AG09309 (cell line): ENCODE data around the gene DHX35.

ENCODE experiments used
- DNase-seq: peaks from one replicate; pipeline ENCODE4 v3.0.0-alpha.2; 2010; ENCODE audit warnings: low read depth
- H3K4me3 ChIP-seq: 2 replicates; pipeline ENCODE4 v1.5.1; 2011; ENCODE audit warnings: mild to moderate bottlenecking, low read depth, low read length, moderate library complexity; ENCODE audit not compliant: control insufficient read depth
- TF ChIP-seq, protein P1 (sequence below): IDR thresholded peaks from 2 replicates; pipeline ENCODE4 v1.5.1; 2011; ENCODE audit warnings: mild to moderate bottlenecking, low read depth, low read length, inconsistent platforms; ENCODE audit not compliant: insufficient read depth, control insufficient read depth; ENCODE audit errors: missing control alignments

The DHX35 gene

DNA sequence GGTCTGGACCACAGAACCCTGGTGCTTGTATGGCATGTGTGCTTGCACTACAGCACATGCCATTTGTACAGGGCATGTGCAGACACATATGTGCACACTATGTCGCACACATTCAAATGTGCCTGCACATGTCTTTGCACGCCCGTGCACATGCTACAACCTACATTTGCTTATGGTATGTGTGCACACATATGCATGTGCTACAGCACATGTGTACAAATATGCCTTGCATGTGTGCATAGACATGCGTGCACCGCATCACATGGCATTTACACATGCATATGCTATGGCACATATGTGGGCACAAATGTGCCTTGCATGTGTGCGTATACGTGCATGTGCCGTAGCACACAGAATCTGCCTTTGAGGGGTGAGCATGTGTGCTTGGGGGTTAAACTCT, 90.5 kb downstream of the DHX35 start:
- DNase-seq, result no peak
- TF ChIP-seq, protein P1, sequence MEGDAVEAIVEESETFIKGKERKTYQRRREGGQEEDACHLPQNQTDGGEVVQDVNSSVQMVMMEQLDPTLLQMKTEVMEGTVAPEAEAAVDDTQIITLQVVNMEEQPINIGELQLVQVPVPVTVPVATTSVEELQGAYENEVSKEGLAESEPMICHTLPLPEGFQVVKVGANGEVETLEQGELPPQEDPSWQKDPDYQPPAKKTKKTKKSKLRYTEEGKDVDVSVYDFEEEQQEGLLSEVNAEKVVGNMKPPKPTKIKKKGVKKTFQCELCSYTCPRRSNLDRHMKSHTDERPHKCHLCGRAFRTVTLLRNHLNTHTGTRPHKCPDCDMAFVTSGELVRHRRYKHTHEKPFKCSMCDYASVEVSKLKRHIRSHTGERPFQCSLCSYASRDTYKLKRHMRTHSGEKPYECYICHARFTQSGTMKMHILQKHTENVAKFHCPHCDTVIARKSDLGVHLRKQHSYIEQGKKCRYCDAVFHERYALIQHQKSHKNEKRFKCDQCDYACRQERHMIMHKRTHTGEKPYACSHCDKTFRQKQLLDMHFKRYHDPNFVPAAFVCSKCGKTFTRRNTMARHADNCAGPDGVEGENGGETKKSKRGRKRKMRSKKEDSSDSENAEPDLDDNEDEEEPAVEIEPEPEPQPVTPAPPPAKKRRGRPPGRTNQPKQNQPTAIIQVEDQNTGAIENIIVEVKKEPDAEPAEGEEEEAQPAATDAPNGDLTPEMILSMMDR, result no peak

DNA sequence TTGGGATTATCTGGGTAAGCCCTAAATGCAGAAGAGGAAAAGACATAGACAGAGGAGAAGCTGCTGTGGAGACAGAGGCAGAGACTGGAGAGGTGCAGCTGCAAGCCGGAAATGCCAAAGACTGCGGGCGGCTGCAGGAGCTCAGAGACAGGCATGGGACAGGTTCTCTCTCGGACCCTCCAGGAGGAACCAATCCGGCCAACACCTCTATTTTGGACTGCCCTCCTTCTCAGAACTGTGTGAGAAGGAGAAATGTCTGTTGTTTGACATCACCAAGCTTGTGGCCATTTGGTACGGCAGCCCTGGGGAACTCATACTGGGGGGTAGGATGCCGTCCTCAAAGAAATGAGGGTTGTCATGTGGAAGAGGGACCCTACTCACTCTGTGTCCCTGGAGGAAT, 95.0 kb downstream of the DHX35 start:
- TF ChIP-seq, protein P1, result no peak
- no peak overlapping the region for H3K4me3 ChIP-seq
- no peak for DNase-seq

More for the DNA sequence above, 90.5 kb downstream of the DHX35 start:
- H3K4me3 ChIP-seq, result no peak overlapping the region

DNA sequence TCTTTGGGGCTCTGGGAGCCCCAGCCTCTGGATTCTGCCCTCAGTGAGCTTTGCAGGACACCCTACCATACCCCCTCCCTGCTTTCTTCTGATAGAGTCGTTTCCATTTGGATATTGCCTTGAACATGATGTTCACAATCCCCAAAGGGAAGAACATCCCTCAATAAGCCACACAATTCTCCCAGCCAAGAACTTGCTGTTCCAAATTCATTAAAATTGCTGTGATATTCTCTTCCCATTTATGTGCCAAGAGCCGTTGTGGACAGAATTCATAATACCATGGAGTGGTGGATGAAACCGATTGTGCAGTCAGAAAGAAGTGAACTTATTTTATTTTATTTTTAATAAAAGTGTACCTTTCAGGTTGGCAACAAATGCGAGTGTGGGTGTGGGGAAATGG, 95.8 kb downstream of the DHX35 start:
- no peak for DNase-seq
- TF ChIP-seq, protein P1, result no peak

DNA sequence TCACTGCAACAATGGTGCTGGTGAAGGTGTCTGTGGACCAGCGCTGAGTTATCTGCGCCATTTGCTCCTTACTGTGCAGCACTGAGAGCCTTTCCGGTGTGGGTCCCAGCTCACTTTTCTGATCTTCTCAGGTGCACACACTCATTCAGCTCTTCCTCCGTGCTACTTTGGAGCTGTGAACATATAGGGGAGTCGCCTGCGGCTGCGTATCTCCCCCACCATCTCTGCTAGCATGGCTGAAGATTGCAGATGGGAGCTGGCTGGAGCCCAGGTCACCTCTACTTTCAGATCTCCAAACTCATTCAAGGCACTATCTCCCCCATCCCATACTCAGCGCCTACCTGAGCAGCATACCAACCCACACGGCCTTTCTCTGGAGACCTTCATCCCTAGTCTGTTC, 96.9 kb downstream of the DHX35 start:
- TF ChIP-seq, protein P1, result no peak
- no peak overlapping the region for H3K4me3 ChIP-seq

More for the DNA sequence above, 95.8 kb downstream of the DHX35 start:
- no peak overlapping the region for H3K4me3 ChIP-seq

DNA sequence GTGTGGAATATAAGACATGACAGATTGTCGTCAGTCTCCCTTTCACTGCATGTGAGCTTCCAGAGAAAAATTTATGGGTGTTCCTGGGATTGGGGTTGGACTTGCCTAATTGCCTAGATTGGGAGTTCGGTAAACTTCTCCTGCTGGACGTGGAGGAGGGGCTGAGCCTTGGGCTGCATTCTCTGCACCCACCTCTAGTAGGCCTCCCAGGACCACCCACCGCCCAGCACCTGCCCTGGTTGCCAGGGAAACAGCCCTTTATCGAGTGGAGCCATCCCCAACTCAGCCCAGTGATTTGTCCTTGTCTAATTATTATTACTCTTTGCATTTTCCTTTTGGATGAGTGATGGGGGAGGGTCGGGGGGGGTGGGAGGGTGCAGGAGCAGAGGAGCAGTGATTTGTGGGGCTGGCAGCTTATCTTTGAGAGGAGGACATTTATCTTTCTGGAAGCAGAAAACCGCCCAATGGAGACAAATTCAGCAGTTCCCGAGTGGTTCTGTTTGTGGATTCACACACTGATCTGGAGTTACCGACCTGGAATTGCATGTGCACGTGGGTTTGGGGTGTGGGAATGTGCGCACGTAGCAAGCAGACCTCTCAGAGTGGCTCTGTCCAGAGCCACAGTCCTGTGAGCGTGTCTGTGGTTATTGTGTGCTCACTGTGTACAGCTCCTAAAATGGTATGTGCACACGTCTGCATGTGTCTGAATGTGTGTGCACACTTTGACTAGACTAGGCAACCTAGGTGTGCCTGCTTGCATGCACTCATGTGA, 104.5 kb downstream of the DHX35 start:
- no peak for DNase-seq
- no peak overlapping the region for H3K4me3 ChIP-seq
- TF ChIP-seq, protein P1, result no peak

More for the DNA sequence above, 96.9 kb downstream of the DHX35 start:
- no peak for DNase-seq

DNA sequence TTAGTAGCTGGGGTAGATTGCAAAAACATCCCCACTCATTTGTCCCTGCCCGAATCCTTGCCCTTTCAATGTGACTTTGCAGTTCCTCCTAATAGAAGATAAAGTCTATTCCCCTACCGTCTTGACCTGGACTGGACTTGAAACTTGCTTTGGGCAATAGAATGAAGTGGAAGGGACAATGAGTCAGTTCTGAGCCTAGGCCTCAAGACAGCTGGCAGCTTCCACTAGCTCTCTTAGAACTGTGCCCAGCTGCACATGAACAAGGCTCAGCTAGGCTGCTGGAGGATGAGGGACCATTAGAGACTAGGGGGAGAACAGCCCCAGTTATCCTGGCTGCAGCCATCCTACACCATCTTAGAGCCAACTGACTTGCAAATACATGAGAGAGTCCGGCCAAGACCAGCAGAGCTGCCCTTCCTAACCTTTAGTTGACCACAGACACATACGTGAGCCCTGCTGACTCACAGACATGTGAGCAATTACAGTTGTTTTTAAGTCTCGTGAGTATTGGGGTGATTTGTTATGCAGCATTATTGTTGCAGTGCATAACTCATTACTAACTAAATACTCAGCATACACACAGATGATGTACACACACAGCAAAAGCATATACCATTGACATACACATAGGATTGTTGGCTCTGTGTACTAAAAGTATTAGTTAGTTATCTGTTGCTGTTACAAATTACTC, 105.5 kb downstream of the DHX35 start:
- DNase-seq, result no peak
- TF ChIP-seq, protein P1, result no peak

More for the DNA sequence above, 105.5 kb downstream of the DHX35 start:
- H3K4me3 ChIP-seq, result no peak overlapping the region
